HUES48 (cell line): ENCODE results near the gene LRRC58.
"Not testable (repeated sequence)": the region's sequence is repeated elsewhere in the genome, so short reads cannot be mapped to it uniquely, and the experiment has no call there.

Source experiments
- H3K27ac ChIP-seq: one replicate; pipeline ENCODE4 v1.7.0; 2013; ENCODE audit warnings: low read depth, low read length, inconsistent platforms
- H3K27me3 ChIP-seq: 2 replicates; pipeline ENCODE4 v1.6.1; 2013; ENCODE audit warnings: mild to moderate bottlenecking, low read length; ENCODE audit not compliant: control insufficient read depth, insufficient read depth
- H3K36me3 ChIP-seq: 2 replicates; pipeline ENCODE4 v1.6.1; 2013; ENCODE audit warnings: low read length; ENCODE audit not compliant: control insufficient read depth, insufficient read depth
- H3K4me1 ChIP-seq: 2 replicates; pipeline ENCODE4 v1.6.1; 2013; ENCODE audit warnings: mild to moderate bottlenecking, low read length; ENCODE audit not compliant: control insufficient read depth, insufficient read depth
- H3K4me3 ChIP-seq: 2 replicates; pipeline ENCODE4 v1.5.1; 2013; ENCODE audit warnings: mild to moderate bottlenecking, low read depth, low read length
- H3K9ac ChIP-seq: 2 replicates; pipeline ENCODE4 v1.6.1; 2013; ENCODE audit warnings: mild to moderate bottlenecking, low read depth, low read length, moderate library complexity
- H3K9me3 ChIP-seq: 2 replicates; pipeline ENCODE4 v1.6.1; 2013; ENCODE audit warnings: low read length; ENCODE audit not compliant: control insufficient read depth, insufficient read depth

LRRC58 gene

GRCh38 chr3:120339362-120339761 is 9.8 kb downstream of the LRRC58 start:
- no peaks in the 10 kb centered on the region for H3K4me1 ChIP-seq
- H3K27me3 ChIP-seq, result no peaks in the 10 kb centered on the region
- no peak overlapping the region for H3K27ac ChIP-seq
- no peak overlapping the region for H3K9ac ChIP-seq
- no peaks in the 10 kb centered on the region for H3K9me3 ChIP-seq
- H3K36me3 ChIP-seq, result peaks cover 9% of the 10 kb centered on the region; the same call in 1 of the 2 replicates
- no peak overlapping the region for H3K4me3 ChIP-seq

GRCh38 chr3:120338517-120338916 is 10.6 kb downstream of the LRRC58 start:
- H3K9me3 ChIP-seq, result no peaks in the 10 kb centered on the region
- H3K4me3 ChIP-seq, result no peak overlapping the region
- no peak overlapping the region for H3K27ac ChIP-seq
- no peaks in the 10 kb centered on the region for H3K4me1 ChIP-seq
- H3K36me3 ChIP-seq, result peaks cover 14% of the 10 kb centered on the region
- H3K27me3 ChIP-seq, result no peaks in the 10 kb centered on the region
- H3K9ac ChIP-seq, result no peak overlapping the region

- H3K4me1 ChIP-seq, result no peaks in the 10 kb centered on the region
- no peak overlapping the region for H3K9ac ChIP-seq
- no peak overlapping the region for H3K27ac ChIP-seq
- peaks cover 39% of the 10 kb centered on the region for H3K36me3 ChIP-seq
- no peak overlapping the region for H3K4me3 ChIP-seq
- no peaks in the 10 kb centered on the region for H3K27me3 ChIP-seq
- H3K9me3 ChIP-seq, result no peaks in the 10 kb centered on the region
Measured at GRCh38 chr3:120332646-120333045, 16.5 kb downstream of the LRRC58 start.

GRCh38 chr3:120331076-120331475 is 18.1 kb downstream of the LRRC58 start:
- peaks cover 39% of the 10 kb centered on the region for H3K36me3 ChIP-seq
- H3K9me3 ChIP-seq, result no peaks in the 10 kb centered on the region
- no peaks in the 10 kb centered on the region for H3K4me1 ChIP-seq

GRCh38 chr3:120326784-120327183 is 22.4 kb downstream of the LRRC58 start:
- Histone ChIP-seq H3K27ac (no peak overlapping the region), H3K9me3 (no peaks in the 10 kb centered on the region), H3K4me3 (no peak overlapping the region), H3K27me3 (no peaks in the 10 kb centered on the region), H3K36me3 (peaks cover 18% of the 10 kb centered on the region), H3K4me1 (peaks cover 6% of the 10 kb centered on the region; the same call in 1 of the 2 replicates), H3K9ac (no peak overlapping the region)

More at GRCh38 chr3:120331076-120331475, 18.1 kb downstream of the LRRC58 start:
- no peak overlapping the region for H3K9ac ChIP-seq
- H3K4me3 ChIP-seq, result no peak overlapping the region
- no peak overlapping the region for H3K27ac ChIP-seq
- H3K27me3 ChIP-seq, result no peaks in the 10 kb centered on the region

GRCh38 chr3:120324190-120324589 is 25.0 kb downstream of the LRRC58 start:
- H3K9ac ChIP-seq, result no peak overlapping the region
- H3K36me3 ChIP-seq, result no peaks in the 10 kb centered on the region
- no peak overlapping the region for H3K27ac ChIP-seq
- no peaks in the 10 kb centered on the region for H3K27me3 ChIP-seq
- H3K9me3 ChIP-seq, result no peaks in the 10 kb centered on the region
- H3K4me3 ChIP-seq, result no peak overlapping the region
- H3K4me1 ChIP-seq, result peaks cover 6% of the 10 kb centered on the region; the same call in 1 of the 2 replicates

GRCh38 chr3:120323761-120324160 is 25.4 kb downstream of the LRRC58 start:
- H3K36me3 ChIP-seq, H3K4me3 ChIP-seq, H3K27me3 ChIP-seq, H3K9me3 ChIP-seq, H3K9ac ChIP-seq, H3K27ac ChIP-seq, H3K4me1 ChIP-seq: not testable (repeated sequence)

- H3K27ac ChIP-seq, result no peak overlapping the region
- no peaks in the 10 kb centered on the region for H3K36me3 ChIP-seq
- H3K9ac ChIP-seq, result no peak overlapping the region
- H3K27me3 ChIP-seq, result no peaks in the 10 kb centered on the region
- H3K4me3 ChIP-seq, result no peak overlapping the region
- H3K9me3 ChIP-seq, result no peaks in the 10 kb centered on the region; the same call in 1 of the 2 replicates
- no peaks in the 10 kb centered on the region for H3K4me1 ChIP-seq
Measured at GRCh38 chr3:120311863-120312794, 37.0 kb downstream of the LRRC58 start.

GRCh38 chr3:120306519-120307455 is 42.4 kb downstream of the LRRC58 start:
- no peak overlapping the region for H3K9ac ChIP-seq
- no peaks in the 10 kb centered on the region for H3K27me3 ChIP-seq
- H3K4me3 ChIP-seq, result no peak overlapping the region
- H3K27ac ChIP-seq, result no peak overlapping the region
- no peaks in the 10 kb centered on the region for H3K9me3 ChIP-seq
- H3K4me1 ChIP-seq, result no peaks in the 10 kb centered on the region
- no peaks in the 10 kb centered on the region for H3K36me3 ChIP-seq

GRCh38 chr3:120304616-120305015 is 44.5 kb downstream of the LRRC58 start:
- no peaks in the 10 kb centered on the region for H3K27me3 ChIP-seq
- no peaks in the 10 kb centered on the region for H3K9me3 ChIP-seq
- no peak overlapping the region for H3K9ac ChIP-seq
- H3K4me3 ChIP-seq, result no peak overlapping the region
- no peaks in the 10 kb centered on the region for H3K36me3 ChIP-seq
- no peaks in the 10 kb centered on the region for H3K4me1 ChIP-seq
- no peak overlapping the region for H3K27ac ChIP-seq
